ENCODE data around the gene FLT4. TPM values are rescaled to one million over a fixed set of nuclear protein-coding genes. Genes with fewer than 3 reads are reported as not detected.
"Not testable (repeated sequence)": the region's sequence is repeated elsewhere in the genome, so short reads cannot be mapped to it uniquely, and the experiment has no call there.

Gene FLT4
- total and polyA plus RNA-seq, 5 experiments from 2014 or later = 0.93 to 44.5 (median 2.8) TPM

GRCh38 chr5:180668835-180669596 is 19.6 kb upstream of the FLT4 start:
- H3K9me3 Mint-ChIP-seq = no peaks in the 10 kb centered on the region

GRCh38 chr5:180666812-180667211 is 17.4 kb upstream of the FLT4 start:
- POLR2A ChIA-PET = no interaction called here
- H3K36me3 Mint-ChIP-seq = no peaks in the 10 kb centered on the region
- peaks cover 0 to 3% (median 2%) of the 10 kb centered on the region in 5 donors for H3K27me3 Mint-ChIP-seq
- ATAC-seq = no peak
- no peak for DNase-seq
- no peak overlapping the region for H3K4me3 Mint-ChIP-seq
- peaks cover 12 to 16% (median 15%) of the 10 kb centered on the region in 4 donors for H3K4me1 Mint-ChIP-seq
- H3K27ac Mint-ChIP-seq = no peak overlapping the region
- no peaks in the 10 kb centered on the region for H3K9me3 Mint-ChIP-seq

More at GRCh38 chr5:180668835-180669596, 19.6 kb upstream of the FLT4 start:
- Mint-ChIP-seq H3K4me1 (peaks cover 13 to 21% (median 18%) of the 10 kb centered on the region in 4 donors), H3K36me3 (no peaks in the 10 kb centered on the region), H3K27ac (peak overlapping the region in 3 of 10 donors; percentile 27 to 48 (median 29)), H3K27me3 (peaks cover 0 to 3% (median 0%) of the 10 kb centered on the region in 5 donors), H3K4me3 (peak overlapping the region in 1 of 10 donors; percentile 42)
- DNase-seq = no peak
- POLR2A ChIA-PET = no interaction called here
- no peak for ATAC-seq

- Mint-ChIP-seq H3K9me3 (no peaks in the 10 kb centered on the region), H3K4me1 (peaks cover 12 to 16% (median 13%) of the 10 kb centered on the region in 4 donors), H3K4me3 (no peak overlapping the region), H3K27me3 (peaks cover 3 to 11% (median 9%) of the 10 kb centered on the region in 5 donors), H3K27ac (no peak overlapping the region), H3K36me3 (no peaks in the 10 kb centered on the region)
- ATAC-seq = no peak
- POLR2A ChIA-PET = no interaction called here
- no peak for DNase-seq
Observed at GRCh38 chr5:180665682-180666404, 16.4 kb upstream of the FLT4 start.

GRCh38 chr5:180658774-180659564 is 9.6 kb upstream of the FLT4 start:
- DNase-seq (no peak), ATAC-seq (no peak)
- Mint-ChIP-seq H3K27me3 (peaks cover 17 to 42% (median 28%) of the 10 kb centered on the region in 5 donors), H3K9me3 (no peaks in the 10 kb centered on the region), H3K4me3 (peak overlapping the region in 1 of 10 donors; percentile 42), H3K27ac (peak overlapping the region in 1 of 10 donors; percentile 63), H3K4me1 (peaks cover 1 to 11% (median 4%) of the 10 kb centered on the region in 4 donors), H3K36me3 (peaks cover 0 to 2% (median 0%) of the 10 kb centered on the region in 3 donors)
- POLR2A ChIA-PET = interaction anchor here (0.6 kb wide), 1 partner anchor 154 kb away, joined by 4 read pairs; no protein-coding TSS in a partner anchor

- POLR2A ChIA-PET, ATAC-seq, H3K36me3 Mint-ChIP-seq, H3K4me3 Mint-ChIP-seq, H3K9me3 Mint-ChIP-seq, H3K27ac Mint-ChIP-seq, DNase-seq: not testable (repeated sequence)
- H3K27me3 Mint-ChIP-seq = peaks cover 10 to 45% (median 30%) of the 10 kb centered on the region in 5 donors
- peaks cover 8 to 19% (median 8%) of the 10 kb centered on the region in 4 donors for H3K4me1 Mint-ChIP-seq
Observed at GRCh38 chr5:180655243-180655642, 5.8 kb upstream of the FLT4 start.

- peak overlapping the region in 1 of 10 donors; percentile 7 for H3K4me3 Mint-ChIP-seq
- POLR2A ChIA-PET = no interaction called here
- no peak for ATAC-seq
Observed at GRCh38 chr5:180652771-180653170, 3.4 kb upstream of the FLT4 start.

GRCh38 chr5:180652346-180652745 is 2.9 kb upstream of the FLT4 start:
- H3K36me3 Mint-ChIP-seq = peaks cover 0 to 5% (median 0%) of the 10 kb centered on the region in 3 donors
- ATAC-seq = no peak

More at GRCh38 chr5:180652771-180653170, 3.4 kb upstream of the FLT4 start:
- peaks cover 0 to 39% (median 17%) of the 10 kb centered on the region in 5 donors for H3K27me3 Mint-ChIP-seq
- peak overlapping the region in 1 of 10 donors; percentile 6 for H3K27ac Mint-ChIP-seq
- peaks cover 0 to 5% (median 0%) of the 10 kb centered on the region in 3 donors for H3K36me3 Mint-ChIP-seq
- no peak for DNase-seq
- H3K4me1 Mint-ChIP-seq = peaks cover 7 to 24% (median 17%) of the 10 kb centered on the region in 4 donors
- H3K9me3 Mint-ChIP-seq = no peaks in the 10 kb centered on the region

GRCh38 chr5:180648658-180649296 is 623 bp downstream of the FLT4 start:
- peaks cover 13 to 27% (median 19%) of the 10 kb centered on the region in 4 donors for H3K4me1 Mint-ChIP-seq
- POLR2A ChIA-PET = interaction anchor here (0.7 to 3.0 kb wide), 7 partner anchors 18 to 182 kb away, joined by 3 to 9 read pairs (median 3); partner anchors contain the start of gene MGAT1
- peaks cover 0 to 5% (median 0%) of the 10 kb centered on the region in 3 donors for H3K36me3 Mint-ChIP-seq
- H3K27me3 Mint-ChIP-seq = peaks cover 0 to 33% (median 17%) of the 10 kb centered on the region in 5 donors
- H3K4me3 Mint-ChIP-seq = peak overlapping the region; percentile 66 to 89 (median 84)
- H3K27ac Mint-ChIP-seq = peak overlapping the region in 5 of 10 donors; percentile 26 to 86 (median 79)
- ATAC-seq (peak; percentile 60 to 69), DNase-seq (peak in 7 of 10 donors; percentile 9 to 66 (median 30))
- H3K9me3 Mint-ChIP-seq = no peaks in the 10 kb centered on the region

More at GRCh38 chr5:180652346-180652745, 2.9 kb upstream of the FLT4 start:
- Mint-ChIP-seq H3K27me3 (peaks cover 0 to 41% (median 17%) of the 10 kb centered on the region in 5 donors), H3K9me3 (no peaks in the 10 kb centered on the region), H3K4me3 (peak overlapping the region in 1 of 10 donors; percentile 7), H3K27ac (peak overlapping the region in 1 of 10 donors; percentile 6), H3K4me1 (peaks cover 8 to 27% (median 19%) of the 10 kb centered on the region in 4 donors)
- POLR2A ChIA-PET = interaction anchor here (1.2 kb wide), 1 partner anchor 31 kb away, joined by 6 read pairs; no protein-coding TSS in a partner anchor
- DNase-seq = peak in 1 of 10 donors; percentile 41

- ATAC-seq (no peak), DNase-seq (peak in 2 of 10 donors; percentile 15 to 53)
- peaks cover 0 to 5% (median 0%) of the 10 kb centered on the region in 3 donors for H3K36me3 Mint-ChIP-seq
- peak overlapping the region in 5 of 10 donors; percentile 26 to 86 (median 75) for H3K27ac Mint-ChIP-seq
- peaks cover 13 to 27% (median 19%) of the 10 kb centered on the region in 4 donors for H3K4me1 Mint-ChIP-seq
- peak overlapping the region; percentile 66 to 89 (median 84) for H3K4me3 Mint-ChIP-seq
- H3K9me3 Mint-ChIP-seq = no peaks in the 10 kb centered on the region
- peaks cover 0 to 32% (median 17%) of the 10 kb centered on the region in 5 donors for H3K27me3 Mint-ChIP-seq
- POLR2A ChIA-PET = interaction anchor here (0.6 to 1.3 kb wide), 6 partner anchors 11 to 520 kb away, joined by 3 to 6 read pairs (median 3); no protein-coding TSS in a partner anchor
Observed at GRCh38 chr5:180647941-180648500, 1.4 kb downstream of the FLT4 start.

- Mint-ChIP-seq H3K4me3 (peak overlapping the region in 9 of 10 donors; percentile 17 to 88 (median 62)), H3K9me3 (no peaks in the 10 kb centered on the region), H3K4me1 (peaks cover 13 to 27% (median 19%) of the 10 kb centered on the region in 4 donors), H3K27ac (peak overlapping the region in 1 of 10 donors; percentile 86), H3K36me3 (peaks cover 0 to 5% (median 0%) of the 10 kb centered on the region in 3 donors), H3K27me3 (peaks cover 0 to 27% (median 11%) of the 10 kb centered on the region in 5 donors)
- ATAC-seq (no peak), DNase-seq (peak in 2 of 10 donors; percentile 12 to 62)
- POLR2A ChIA-PET = interaction anchor here (0.6 to 1.3 kb wide), 5 partner anchors 11 to 521 kb away, joined by 3 to 6 read pairs (median 3); no protein-coding TSS in a partner anchor
Observed at GRCh38 chr5:180647465-180647864, 1.9 kb downstream of the FLT4 start.

- no peak overlapping the region for H3K27ac Mint-ChIP-seq
- DNase-seq (peak in 2 of 10 donors; percentile 14 to 45), ATAC-seq (no peak)
- H3K4me1 Mint-ChIP-seq = peaks cover 13 to 27% (median 19%) of the 10 kb centered on the region in 4 donors
- peak overlapping the region in 3 of 10 donors; percentile 14 to 69 (median 52) for H3K4me3 Mint-ChIP-seq
- no peaks in the 10 kb centered on the region for H3K9me3 Mint-ChIP-seq
- POLR2A ChIA-PET = interaction anchor here (1.2 to 1.3 kb wide), 2 partner anchors 10 to 13 kb away, joined by 4 to 6 read pairs; no protein-coding TSS in a partner anchor
- peaks cover 0 to 23% (median 7%) of the 10 kb centered on the region in 5 donors for H3K27me3 Mint-ChIP-seq
- H3K36me3 Mint-ChIP-seq = peaks cover 0 to 5% (median 0%) of the 10 kb centered on the region in 3 donors
Observed at GRCh38 chr5:180646963-180647305, 2.5 kb downstream of the FLT4 start.
